IMR-90 (cell line): ENCODE data around the gene TLCD5. TPM values are rescaled to one million over a fixed set of nuclear protein-coding genes. Genes with fewer than 3 reads are reported as not detected.

Experiments used
- ATAC-seq: fragments of 200-7000 bp; cut with Tn5 transposase; 2 replicates; pipeline ENCODE4 v1.9.1; 2020; ENCODE audit warnings: low read depth, mild to moderate bottlenecking, moderate library complexity
- BruUV-seq: library from RNA; stranded (reverse); fragments of 400-500 nt; replicated peaks from 2 replicates; lab custom pipeline; 2021; lab: Mats Ljungman, UMichigan
- CTCF ChIA-PET: fragments of 300-600 bp; formaldehyde crosslinking; extraction: SDS; loops from one replicate; lab custom pipeline; 2021; ENCODE audit warnings: antibody characterized with exemption; lab: Yijun Ruan, JAX
- POLR2A ChIA-PET: fragments of 300-600 bp; sonication (Branson Sonifier 250); formaldehyde crosslinking; loops from one replicate; lab custom pipeline; 2022; ENCODE audit warnings: antibody characterized with exemption; ENCODE audit not compliant: unreplicated experiment; lab: Charles Lee
- DNase-seq: peaks from one replicate; pipeline ENCODE4 v3.0.0; 2013
- H2AFZ ChIP-seq: replicated peaks from 2 replicates; pipeline ENCODE3; 2013; ENCODE audit warnings: low read length, mild to moderate bottlenecking; ENCODE audit not compliant: poor library complexity
- H2AK5ac ChIP-seq: 2 replicates; pipeline ENCODE4 v1.6.1; 2013; ENCODE audit warnings: low read depth, low read length, inconsistent platforms
- H2AK9ac ChIP-seq: replicated peaks from 2 replicates; pipeline ENCODE3; 2013; ENCODE audit warnings: mild to moderate bottlenecking, low read depth, low read length, moderate library complexity; ENCODE audit not compliant: poor library complexity
- H2BK120ac ChIP-seq: 2 replicates; pipeline ENCODE4 v1.6.1; 2013; ENCODE audit warnings: low read depth, low read length, inconsistent platforms
- H2BK15ac ChIP-seq: 3 replicates; pipeline ENCODE4 v1.6.1; 2013; ENCODE audit warnings: low read depth, low read length, inconsistent platforms
- H2BK20ac ChIP-seq: 2 replicates; pipeline ENCODE4 v1.6.1; 2013; ENCODE audit warnings: low read depth, mild to moderate bottlenecking, inconsistent platforms, low read length, moderate library complexity
- H2BK5ac ChIP-seq: 2 replicates; pipeline ENCODE4 v1.6.1; 2013; ENCODE audit warnings: mild to moderate bottlenecking, low read depth, low read length, inconsistent platforms; ENCODE audit not compliant: poor library complexity, severe bottlenecking
- H3K14ac ChIP-seq: replicated peaks from 2 replicates; pipeline ENCODE4 v1.6.1; 2013; ENCODE audit warnings: low read depth, low read length, inconsistent platforms
- H3K18ac ChIP-seq: 2 replicates; pipeline ENCODE4 v1.6.1; 2013; ENCODE audit warnings: low read depth, low read length, control low read depth
- H3K23ac ChIP-seq: 2 replicates; pipeline ENCODE4 v1.6.1; 2013; ENCODE audit warnings: low read depth, low read length, inconsistent platforms
- H3K27ac ChIP-seq: 2 replicates; pipeline ENCODE4 v1.5.1; 2013; ENCODE audit warnings: mild to moderate bottlenecking, control low read depth, low read length; ENCODE audit not compliant: insufficient read depth
- H3K27me3 ChIP-seq: 2 replicates; pipeline ENCODE4 v1.6.1; 2013; ENCODE audit warnings: low read length; ENCODE audit not compliant: control insufficient read depth, insufficient read depth
- H3K36me3 ChIP-seq: 2 replicates; pipeline ENCODE4 v1.6.1; 2013; ENCODE audit warnings: low read length, mixed read lengths; ENCODE audit not compliant: control insufficient read depth, insufficient read depth
- H3K4ac ChIP-seq: 2 replicates; pipeline ENCODE4 v1.6.1; 2013; ENCODE audit warnings: low read depth, low read length, inconsistent platforms
- H3K4me1 ChIP-seq: 2 replicates; pipeline ENCODE4 v1.6.1; 2013; ENCODE audit warnings: low read length, mixed read lengths; ENCODE audit not compliant: control insufficient read depth, insufficient read depth
- H3K4me2 ChIP-seq: 2 replicates; pipeline ENCODE4 v1.6.1; 2013; ENCODE audit warnings: low read depth, mild to moderate bottlenecking, control low read depth, low read length, moderate library complexity
- H3K4me3 ChIP-seq: 2 replicates; pipeline ENCODE4 v1.5.1; 2013; ENCODE audit warnings: low read depth, mild to moderate bottlenecking, control low read depth, low read length, moderate library complexity; ENCODE audit not compliant: insufficient read depth
- H3K56ac ChIP-seq: 2 replicates; pipeline ENCODE4 v1.6.1; 2013; ENCODE audit warnings: low read length, inconsistent platforms; ENCODE audit not compliant: insufficient read depth; ENCODE audit errors: extremely low read depth
- H3K79me1 ChIP-seq, 2 experiments: 2 replicates each; pipeline ENCODE4 v1.6.1; 2013; ENCODE audit warnings: low read length in 2 of 2, inconsistent platforms in 1 of 2, low read depth in 1 of 2
- H3K9ac ChIP-seq: 2 replicates; pipeline ENCODE4 v1.6.1; 2013; ENCODE audit warnings: low read depth, low read length, control low read depth
- H3K9me1 ChIP-seq: 2 replicates; pipeline ENCODE4 v1.6.1; 2013; ENCODE audit warnings: low read length, inconsistent platforms; ENCODE audit not compliant: insufficient read depth
- H3K9me3 ChIP-seq: 2 replicates; pipeline ENCODE4 v1.6.1; 2013; ENCODE audit warnings: low read length; ENCODE audit not compliant: control insufficient read depth, insufficient read depth
- H4K20me1 ChIP-seq: 2 replicates; pipeline ENCODE4 v1.6.1; 2013; ENCODE audit warnings: low read length, inconsistent platforms; ENCODE audit not compliant: insufficient read depth
- H4K5ac ChIP-seq: 2 replicates; pipeline ENCODE4 v1.6.1; 2013; ENCODE audit warnings: mild to moderate bottlenecking, low read depth, low read length, control low read depth
- H4K8ac ChIP-seq, 2 experiments: 2 replicates each; pipeline ENCODE4 v1.6.1; 2013; ENCODE audit warnings: low read depth in 2 of 2, low read length in 2 of 2, control low read depth in 1 of 2, inconsistent platforms in 1 of 2
- H4K91ac ChIP-seq: 2 replicates; pipeline ENCODE4 v1.6.1; 2013; ENCODE audit warnings: low read depth, low read length, inconsistent platforms; ENCODE audit not compliant: insufficient read depth
- BHLHE40 ChIP-seq: fragments of 150-350 bp; IDR thresholded peaks from 2 replicates; pipeline ENCODE4 v1.6.1; 2016; ENCODE audit warnings: mild to moderate bottlenecking, low read depth, low read length
- FOS ChIP-seq: fragments of 150-350 bp; IDR thresholded peaks from 2 replicates; pipeline ENCODE4 v1.6.1; 2016; ENCODE audit warnings: low read depth, low read length
- MAFK ChIP-seq: IDR thresholded peaks from 2 replicates; pipeline ENCODE4 v1.6.1; 2012; ENCODE audit warnings: low read depth, low read length, improper control_type of control experiment
- MAZ ChIP-seq: IDR thresholded peaks from 2 replicates; pipeline ENCODE4 v1.6.1; 2012; ENCODE audit warnings: low read depth, mild to moderate bottlenecking, low read length, improper control_type of control experiment, moderate library complexity, borderline replicate concordance
- MXI1 ChIP-seq: IDR thresholded peaks from 2 replicates; pipeline ENCODE4 v1.6.1; 2012; ENCODE audit warnings: low read depth, mild to moderate bottlenecking, low read length, moderate library complexity, borderline replicate concordance
- NFE2L2 ChIP-seq: fragments of 150-350 bp; IDR thresholded peaks from 2 replicates; pipeline ENCODE4 v1.6.1; 2016; ENCODE audit warnings: low read depth, mild to moderate bottlenecking, low read length
- POLR2A ChIP-seq: IDR thresholded peaks from 2 replicates; pipeline ENCODE4 v1.6.1; 2012; ENCODE audit warnings: mild to moderate bottlenecking, low read depth, low read length
- RAD21 ChIP-seq: IDR thresholded peaks from 2 replicates; pipeline ENCODE4 v1.6.1; 2012; ENCODE audit warnings: low read length, improper control_type of control experiment
- RCOR1 ChIP-seq: IDR thresholded peaks from 2 replicates; pipeline ENCODE4 v1.6.1; 2012; ENCODE audit warnings: mild to moderate bottlenecking, low read length, improper control_type of control experiment; ENCODE audit not compliant: insufficient replicate concordance
- RFX5 ChIP-seq: IDR thresholded peaks from 2 replicates; pipeline ENCODE4 v1.8.0; 2012; ENCODE audit warnings: low read depth, mild to moderate bottlenecking, low read length, moderate library complexity
- SMC3 ChIP-seq: fragments of 150-350 bp; IDR thresholded peaks from 2 replicates; pipeline ENCODE4 v1.6.1; 2016; ENCODE audit warnings: low read depth, mild to moderate bottlenecking, antibody characterized with exemption, low read length, moderate library complexity
- WGBS, 2 experiments: methylation state at CpG; one replicate each; pipeline versions ENCODE4 v1.1.5 to v1.1.7; 2013; ENCODE audit warnings: missing lambda C conversion rate in 2 of 2; ENCODE audit not compliant: insufficient read length in 1 of 2; ENCODE audit errors: extremely low coverage in 2 of 2; 5-methylcytosine and 5-hydroxymethylcytosine counted together
- dilution Hi-C: fragments of 300-500 bp; cut with HindIII; formaldehyde crosslinking; loops from one replicate; pipeline ENCODE4 v1.14.3; 2018; ENCODE audit warnings: low sequenced_read_pairs; ENCODE audit not compliant: unreplicated experiment
- in situ Hi-C: fragments of 300-500 bp; cut with MboI; formaldehyde crosslinking; loops from 3 replicates; pipeline ENCODE4 v1.14.3; 2019; ENCODE audit warnings: low sequenced_read_pairs, inconsistent platforms, mixed read lengths
- intact Hi-C: fragments of 100-400 bp; cut with micrococcal nuclease; formaldehyde crosslinking; loops from 2 replicates; pipeline ENCODE4 v1.10.0; 2022
- polyA plus RNA-seq, 3 experiments: library from polyadenylated mRNA; depleted of rRNA; stranded (reverse); fragments of >200 nt; gene quantifications; 2 replicates each; pipeline ENCODE4 v1.2.3, GENCODE V29; 2012; ENCODE audit warnings: low replicate concordance in 1 of 3
- total RNA-seq: library from RNA; depleted of rRNA; stranded (reverse); fragments of >200 nt; gene quantifications from 2 replicates; pipeline ENCODE4 v1.2.3, GENCODE V29; 2012
- TF ChIP-seq, protein P1 (sequence below): conservative IDR thresholded peaks from 2 replicates; pipeline ENCODE4 v1.5.1; 2012; ENCODE audit warnings: mild to moderate bottlenecking, low read depth, low read length, improper control_type of control experiment
- TF ChIP-seq, protein P2 (sequence below): fragments of 150-350 bp; IDR thresholded peaks from 2 replicates; pipeline ENCODE4 v1.6.1; 2016; ENCODE audit warnings: low read depth, mild to moderate bottlenecking, low read length, moderate library complexity, borderline replicate concordance

Gene TLCD5
- total and polyA plus RNA-seq, 2 of the 4 experiments (the other 2 are of a cell fraction) = 9.5 to 11.5 TPM

DNA sequence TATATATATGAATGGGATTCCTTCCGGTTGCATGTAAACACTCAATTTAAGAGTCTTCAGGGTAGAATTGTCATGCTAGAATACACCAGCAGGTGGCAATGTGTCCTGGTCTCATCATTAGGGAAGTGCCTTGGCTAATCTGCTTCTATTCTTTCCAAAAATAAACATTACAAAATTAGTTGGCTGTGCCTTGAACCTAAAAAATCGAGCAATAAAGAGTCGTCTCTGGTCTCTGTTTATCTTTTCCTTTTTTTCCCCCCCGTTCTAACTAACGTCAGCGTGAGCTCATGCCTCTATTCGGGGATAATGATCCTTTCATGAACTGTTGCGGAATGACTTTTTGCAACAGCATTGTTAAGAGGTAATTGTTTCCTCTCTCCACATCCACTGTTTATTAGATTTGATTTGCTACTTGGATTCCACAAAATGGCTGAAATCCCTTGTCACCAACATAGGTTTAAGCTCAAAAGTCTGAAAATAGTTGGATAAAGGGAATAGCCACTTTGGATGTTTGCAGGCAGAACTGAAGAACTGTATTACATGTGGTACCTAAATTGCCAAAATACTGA lies 9.9 kb downstream of the TLCD5 start (continued):
- TF ChIP-seq BHLHE40 (no peak), POLR2A (no peak; the same call in 1 of the 2 replicates), RCOR1 (no peak)

DNA sequence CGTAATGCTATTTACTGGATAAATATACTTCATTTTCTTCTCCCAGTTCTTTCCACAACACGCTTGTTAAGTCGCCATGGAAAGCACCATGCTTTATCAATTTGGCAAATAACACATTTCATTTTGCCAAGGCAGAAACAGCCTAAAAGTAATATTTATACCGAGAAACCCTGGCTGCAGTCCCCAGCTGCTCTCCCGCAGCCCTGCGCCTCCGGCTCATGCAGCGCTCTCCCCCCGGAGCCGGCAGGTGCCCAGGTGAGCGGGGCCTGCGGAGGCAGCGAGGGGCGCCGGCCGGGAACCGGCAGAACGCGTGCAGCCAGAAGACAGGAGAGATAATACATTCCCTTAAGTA lies 10.4 kb downstream of the TLCD5 start:
- peaks cover 3 to 25% of the 10 kb centered on the region in 2 experiments; a peak in 3 of 4 replicates for H3K79me1 ChIP-seq
- no peaks in the 10 kb centered on the region for H3K27me3 ChIP-seq
- no CpG with 5 or more reads among the region's 19 CpGs for WGBS, 2 experiments
- H4K91ac ChIP-seq = peak overlapping the region; percentile 7; the same call in 1 of the 2 replicates
- H2BK15ac ChIP-seq = no peak overlapping the region
- H4K8ac ChIP-seq = peak overlapping the region; percentile 2 to 42; a peak in 2 of 4 replicates
- H3K18ac ChIP-seq = peak overlapping the region; percentile 29
- no peak overlapping the region for H2BK20ac ChIP-seq
- peak overlapping the region; percentile 94 for H2AFZ ChIP-seq
- H3K27ac ChIP-seq = peak overlapping the region; percentile 71
- peak overlapping the region; percentile 46 for H4K5ac ChIP-seq
- peak overlapping the region; percentile 6 for H3K4ac ChIP-seq
- peak overlapping the region; percentile 45 for H3K9ac ChIP-seq
- peaks cover 36% of the 10 kb centered on the region for H4K20me1 ChIP-seq
- no peak overlapping the region for H2AK5ac ChIP-seq
- TSS peak; percentile 64 for BruUV-seq
- H2BK120ac ChIP-seq = peak overlapping the region; percentile 82
- CTCF ChIA-PET = interaction anchor here (0.6 to 1.0 kb wide), 9 partner anchors 11 to 1083 kb away, joined by 3 to 6 read pairs (median 3); no protein-coding TSS in a partner anchor
- in situ Hi-C loops = loop anchor here (25.0 kb wide), 1 partner anchor 102 kb away; no protein-coding TSS in a partner anchor
- peak overlapping the region; percentile 93 for H3K4me3 ChIP-seq
- intact Hi-C loops = loop anchor here (5.0 to 10.0 kb wide), 6 partner anchors 52 to 1259 kb away; no protein-coding TSS in a partner anchor
- peak overlapping the region; percentile 87 for H2BK5ac ChIP-seq
- POLR2A ChIA-PET = interaction anchor here (1.5 kb wide), 1 partner anchor 10 kb away, joined by 3 read pairs; the partner anchor contains the start of gene TLCD5
- H2AK9ac ChIP-seq = peak overlapping the region; percentile 83
- peaks cover 8% of the 10 kb centered on the region for H3K4me1 ChIP-seq
- ATAC-seq (no peak), DNase-seq (peak; percentile 34)
- H3K56ac ChIP-seq = 0 out of 2 replicates have a peak overlapping the region, but pooled peaks have one; percentile 20
- no peaks in the 10 kb centered on the region for H3K9me3 ChIP-seq
- no peaks in the 10 kb centered on the region for H3K36me3 ChIP-seq
- dilution Hi-C loops = no loop called here
- H3K9me1 ChIP-seq = peaks cover 4% of the 10 kb centered on the region; the same call in 1 of the 2 replicates
- H3K14ac ChIP-seq = 0 out of 2 replicates have a peak overlapping the region, but pooled peaks have one; percentile 5
- peak overlapping the region; percentile 85 for H3K4me2 ChIP-seq
- H3K23ac ChIP-seq = peak overlapping the region; percentile 26; the same call in 1 of the 2 replicates
- TF ChIP-seq MAZ (no peak), BHLHE40 (no peak), SMC3 (no peak), FOS (no peak), RFX5 (no peak), RCOR1 (no peak), MXI1 (no peak), POLR2A (no peak; the same call in 1 of the 2 replicates), RAD21 (no peak), NFE2L2 (no peak), MAFK (no peak)
- TF ChIP-seq, protein P1, sequence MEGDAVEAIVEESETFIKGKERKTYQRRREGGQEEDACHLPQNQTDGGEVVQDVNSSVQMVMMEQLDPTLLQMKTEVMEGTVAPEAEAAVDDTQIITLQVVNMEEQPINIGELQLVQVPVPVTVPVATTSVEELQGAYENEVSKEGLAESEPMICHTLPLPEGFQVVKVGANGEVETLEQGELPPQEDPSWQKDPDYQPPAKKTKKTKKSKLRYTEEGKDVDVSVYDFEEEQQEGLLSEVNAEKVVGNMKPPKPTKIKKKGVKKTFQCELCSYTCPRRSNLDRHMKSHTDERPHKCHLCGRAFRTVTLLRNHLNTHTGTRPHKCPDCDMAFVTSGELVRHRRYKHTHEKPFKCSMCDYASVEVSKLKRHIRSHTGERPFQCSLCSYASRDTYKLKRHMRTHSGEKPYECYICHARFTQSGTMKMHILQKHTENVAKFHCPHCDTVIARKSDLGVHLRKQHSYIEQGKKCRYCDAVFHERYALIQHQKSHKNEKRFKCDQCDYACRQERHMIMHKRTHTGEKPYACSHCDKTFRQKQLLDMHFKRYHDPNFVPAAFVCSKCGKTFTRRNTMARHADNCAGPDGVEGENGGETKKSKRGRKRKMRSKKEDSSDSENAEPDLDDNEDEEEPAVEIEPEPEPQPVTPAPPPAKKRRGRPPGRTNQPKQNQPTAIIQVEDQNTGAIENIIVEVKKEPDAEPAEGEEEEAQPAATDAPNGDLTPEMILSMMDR = no peak
- TF ChIP-seq, protein P2, sequence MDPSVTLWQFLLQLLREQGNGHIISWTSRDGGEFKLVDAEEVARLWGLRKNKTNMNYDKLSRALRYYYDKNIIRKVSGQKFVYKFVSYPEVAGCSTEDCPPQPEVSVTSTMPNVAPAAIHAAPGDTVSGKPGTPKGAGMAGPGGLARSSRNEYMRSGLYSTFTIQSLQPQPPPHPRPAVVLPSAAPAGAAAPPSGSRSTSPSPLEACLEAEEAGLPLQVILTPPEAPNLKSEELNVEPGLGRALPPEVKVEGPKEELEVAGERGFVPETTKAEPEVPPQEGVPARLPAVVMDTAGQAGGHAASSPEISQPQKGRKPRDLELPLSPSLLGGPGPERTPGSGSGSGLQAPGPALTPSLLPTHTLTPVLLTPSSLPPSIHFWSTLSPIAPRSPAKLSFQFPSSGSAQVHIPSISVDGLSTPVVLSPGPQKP = no peak
